Measurements from ENCODE around the gene OPCML.

OPCML gene

GRCh38 chr11:132519241-132519815 is 1013.0 kb downstream of the OPCML start:
- DNase-seq: no peak

- no peak for DNase-seq
Observed at GRCh38 chr11:132504501-132505041, 1027.7 kb downstream of the OPCML start.

DNA sequence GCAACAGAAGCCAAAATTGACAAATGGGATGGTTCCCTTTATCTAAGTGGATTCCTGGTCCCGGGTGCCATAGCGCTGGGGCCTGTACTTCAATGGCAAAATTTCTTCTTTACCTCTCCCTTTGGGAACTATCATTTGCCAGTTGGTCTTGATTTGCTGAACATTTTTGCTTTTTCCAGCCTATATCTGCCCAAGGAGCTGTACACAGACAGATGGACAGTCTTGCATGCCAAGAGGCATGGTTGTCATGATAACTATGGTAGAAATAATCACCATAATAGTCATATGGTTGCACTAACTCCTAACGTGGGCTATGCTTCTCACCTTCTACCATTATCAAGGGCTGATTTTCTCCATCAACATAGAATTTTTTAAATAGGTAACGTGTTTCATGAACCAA is 1030.9 kb downstream of the OPCML start:
- no peak for DNase-seq

DNA sequence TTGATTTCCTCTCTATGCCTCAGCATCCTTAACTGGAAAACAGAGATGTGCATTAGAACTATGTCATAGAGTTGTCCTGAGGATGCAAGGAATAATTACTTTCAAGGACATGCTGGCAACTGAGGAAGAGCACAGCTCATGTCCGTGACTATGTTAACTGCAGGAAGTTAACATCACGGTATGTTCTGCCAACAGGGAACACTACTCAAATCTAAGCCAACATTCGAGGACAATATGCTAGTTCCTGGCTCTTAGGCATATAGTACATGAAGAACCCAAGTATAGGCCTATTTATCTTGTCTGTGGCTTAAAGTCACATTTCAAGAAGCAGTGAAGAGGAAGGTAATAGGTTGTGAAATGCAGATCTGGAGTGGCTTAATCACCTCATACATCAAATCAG is 1032.6 kb downstream of the OPCML start:
- no peak for DNase-seq

- no peak for DNase-seq
Observed at GRCh38 chr11:132496341-132496740, 1036.0 kb downstream of the OPCML start.

- DNase-seq: no peak
Observed at GRCh38 chr11:132493801-132494200, 1038.5 kb downstream of the OPCML start.

DNA sequence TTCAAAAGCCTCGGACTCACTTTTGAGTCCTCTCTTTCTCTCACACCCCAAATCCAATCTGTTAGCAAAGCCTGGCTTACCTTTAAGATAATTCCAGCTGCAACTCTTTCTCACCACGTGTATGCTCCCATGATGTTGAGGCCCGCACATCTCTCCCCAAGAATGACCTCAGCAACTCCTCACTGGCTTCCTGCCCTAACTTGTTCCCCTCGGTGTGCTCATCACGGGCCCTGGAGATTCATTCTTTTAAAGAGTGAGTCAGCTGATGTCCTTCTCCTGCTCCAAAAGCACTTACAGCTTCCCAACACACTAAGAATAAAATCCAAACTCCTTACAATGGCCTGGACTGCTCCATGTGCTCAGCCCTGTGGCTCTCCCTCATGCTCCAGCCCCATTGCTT is 1041.3 kb downstream of the OPCML start:
- no peak for DNase-seq

DNA sequence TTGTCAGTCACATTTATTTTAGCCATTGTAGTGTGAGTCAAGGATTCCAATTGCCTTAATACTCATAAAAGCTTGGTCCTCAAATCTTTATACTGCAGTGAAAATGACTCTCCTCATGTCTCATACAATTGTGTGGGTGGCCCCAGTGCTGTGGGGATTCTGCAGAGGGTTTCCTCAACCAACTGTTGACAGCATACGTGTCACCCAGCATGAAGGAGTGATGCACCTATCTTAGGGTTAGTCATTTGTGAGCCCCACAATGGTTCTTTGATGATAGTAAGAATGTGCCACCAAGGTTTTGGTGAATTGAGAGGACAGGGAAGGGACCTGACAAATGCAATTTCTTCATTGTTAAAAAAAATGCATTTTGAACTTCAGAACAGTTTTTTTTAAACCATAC is 1046.2 kb downstream of the OPCML start:
- DNase-seq: no peak

GRCh38 chr11:132475026-132475425 is 1057.3 kb downstream of the OPCML start:
- DNase-seq: no peak

DNA sequence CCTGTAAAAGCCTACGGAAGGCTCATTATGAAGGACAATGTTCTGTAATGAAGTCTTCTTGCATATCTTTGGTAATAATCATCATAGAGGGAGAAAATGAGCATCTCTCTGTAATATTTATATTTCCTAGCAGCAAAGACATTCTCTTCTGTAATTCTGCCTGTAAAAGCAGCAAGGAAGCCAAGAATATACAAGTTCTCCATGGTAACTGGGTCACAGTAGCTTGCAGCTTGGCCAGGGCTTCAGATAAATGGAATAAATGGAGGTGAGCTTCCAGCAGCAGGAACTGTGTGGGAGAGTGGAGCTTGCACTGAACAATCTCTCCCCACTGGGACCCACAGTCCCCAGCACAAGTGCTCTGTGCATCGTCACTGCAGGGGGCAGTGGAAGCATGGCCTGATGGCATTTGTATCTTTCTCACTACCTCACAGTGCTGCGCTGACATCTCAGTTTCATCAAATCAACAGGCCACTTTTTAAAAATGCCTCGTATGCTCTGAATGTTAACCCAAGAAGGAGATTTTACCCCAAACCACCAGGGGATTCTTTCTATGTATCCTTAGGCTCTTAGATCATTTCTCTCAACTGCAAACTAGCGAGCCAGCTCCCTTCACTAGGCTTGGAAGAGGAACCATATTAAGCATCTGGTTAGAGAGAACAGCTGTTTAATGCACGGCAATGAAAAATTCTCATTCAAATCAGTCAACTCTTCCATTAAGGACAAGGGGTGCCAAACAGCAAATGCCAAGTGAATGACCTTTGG is 1059.7 kb downstream of the OPCML start:
- no peak for DNase-seq

- no peak for DNase-seq
Observed at GRCh38 chr11:132471466-132471865, 1060.8 kb downstream of the OPCML start.

DNA sequence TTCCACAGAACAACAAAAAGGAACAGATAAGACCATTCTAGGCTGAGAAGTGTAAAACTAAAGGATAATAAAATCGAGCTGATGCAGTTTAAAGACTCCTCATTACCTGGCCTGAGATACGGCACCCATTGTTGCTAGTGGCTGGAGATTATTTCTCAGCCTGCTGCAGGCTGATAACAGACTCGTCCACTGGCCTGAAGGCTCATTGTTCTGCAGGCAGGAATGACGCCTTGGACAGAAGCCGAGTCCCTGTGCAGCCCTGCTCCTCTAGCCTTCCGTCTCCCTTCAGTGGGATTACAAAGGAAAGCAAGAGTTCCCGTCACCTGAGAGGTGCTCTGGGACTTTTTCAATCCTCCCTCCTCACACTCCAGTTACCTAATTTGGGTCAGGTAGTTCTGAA is 1065.3 kb downstream of the OPCML start:
- no peak for DNase-seq

DNA sequence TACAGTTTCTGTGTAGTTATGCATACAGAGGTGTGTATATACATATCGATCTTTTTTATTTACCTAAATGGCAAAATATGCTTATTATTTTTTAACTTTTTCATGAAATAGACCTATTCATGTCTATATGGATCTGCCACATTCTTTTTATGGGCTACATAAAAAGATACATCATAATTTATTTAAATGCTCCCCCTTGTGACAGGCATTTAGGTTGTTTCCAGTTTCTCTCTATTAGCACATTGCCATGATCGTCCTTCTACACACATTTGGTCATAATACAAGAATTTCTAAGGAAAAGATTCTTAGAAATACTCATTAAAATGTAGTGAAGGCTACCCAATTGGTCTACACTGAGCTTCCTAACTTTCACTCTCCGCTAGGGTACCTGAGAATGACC is 1067.4 kb downstream of the OPCML start:
- DNase-seq: no peak

- DNase-seq: no peak
Observed at GRCh38 chr11:132464003-132464342, 1068.3 kb downstream of the OPCML start.

- DNase-seq: no peak
Observed at GRCh38 chr11:132463295-132464002, 1068.9 kb downstream of the OPCML start.

- DNase-seq: no peak
Observed at GRCh38 chr11:132459736-132460135, 1072.6 kb downstream of the OPCML start.

DNA sequence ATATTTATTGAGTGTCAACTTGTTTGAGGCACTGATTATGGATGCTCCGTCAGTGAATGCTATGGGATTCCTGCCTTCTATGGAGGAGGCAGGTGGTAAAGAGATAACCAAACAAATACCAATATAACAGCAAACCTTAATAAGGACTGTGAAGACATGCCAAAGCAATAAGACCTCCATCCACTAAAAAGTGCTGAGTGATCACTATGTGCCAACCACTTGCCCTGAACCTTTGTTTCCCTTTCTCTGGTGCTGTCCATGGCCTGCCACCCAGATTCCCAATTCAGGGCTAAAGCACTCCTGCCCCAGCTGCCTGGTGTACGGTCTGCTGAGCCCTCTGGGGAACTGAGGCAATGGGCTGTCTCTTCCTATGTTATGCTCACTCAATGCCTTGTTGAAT is 1074.9 kb downstream of the OPCML start:
- DNase-seq: no peak

DNA sequence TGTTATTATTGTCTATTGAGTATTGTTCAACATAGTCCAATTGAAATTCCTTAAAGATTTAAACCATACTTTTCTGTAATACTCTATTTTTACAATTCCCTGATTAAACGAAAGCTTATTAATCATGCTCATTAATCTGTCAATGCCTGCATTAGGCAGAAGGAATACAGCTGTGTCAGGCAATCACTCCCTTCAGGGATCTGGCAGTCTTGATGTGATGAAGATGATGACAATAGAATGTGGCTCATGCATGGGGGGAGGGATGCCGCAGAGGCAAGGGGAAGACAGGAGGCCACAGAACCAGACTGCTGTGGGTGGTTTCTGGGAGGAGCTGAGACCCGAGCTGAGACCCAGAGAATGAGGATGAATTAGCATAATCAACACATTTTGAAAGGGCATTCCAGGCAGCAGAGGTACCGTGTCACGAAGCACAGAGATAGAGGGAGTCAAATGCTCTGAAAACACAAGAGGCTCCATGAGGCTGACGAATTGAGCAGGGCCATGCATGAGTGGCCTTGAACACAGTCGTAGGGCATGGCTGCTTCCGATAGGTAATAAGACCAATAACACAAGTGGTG is 1075.5 kb downstream of the OPCML start:
- no peak for DNase-seq

DNA sequence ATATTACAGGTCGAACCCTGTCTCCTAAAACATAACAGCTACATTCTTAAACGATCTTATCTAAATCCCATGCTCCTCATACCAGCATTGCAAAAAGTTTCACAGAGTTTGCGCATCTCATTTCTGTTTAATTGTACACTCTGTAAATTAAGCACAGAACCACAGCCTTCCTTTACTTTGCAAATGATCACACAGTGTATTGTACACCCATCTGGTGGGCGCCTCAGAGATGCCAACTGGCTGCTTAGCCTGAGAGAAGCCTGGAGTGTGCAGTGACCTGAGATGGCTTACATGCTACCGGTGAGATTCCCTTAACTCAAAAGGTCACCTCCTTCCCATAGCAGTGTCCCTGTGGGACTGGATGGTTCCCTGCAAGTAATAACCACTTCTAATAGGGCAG is 1077.3 kb downstream of the OPCML start:
- no peak for DNase-seq

DNA sequence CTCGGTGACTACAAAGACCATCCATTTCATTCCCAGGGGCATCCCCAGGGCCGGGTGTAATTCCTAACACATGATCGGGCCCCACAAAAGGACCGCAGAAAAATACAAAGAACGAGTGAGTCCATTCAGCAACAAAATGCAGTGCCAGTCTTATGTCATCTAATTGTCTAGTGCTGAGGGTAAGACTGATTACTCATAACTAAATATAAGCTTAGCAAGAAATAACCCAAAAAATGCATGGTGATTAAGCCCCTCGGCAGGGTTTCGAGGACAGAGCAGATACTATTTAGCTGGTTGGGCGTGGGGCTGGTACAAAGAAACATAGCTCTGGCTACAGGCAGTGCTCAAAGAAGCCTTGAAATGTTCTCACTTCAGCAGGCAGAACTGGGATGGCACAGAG is 1078.9 kb downstream of the OPCML start:
- DNase-seq: no peak

DNA sequence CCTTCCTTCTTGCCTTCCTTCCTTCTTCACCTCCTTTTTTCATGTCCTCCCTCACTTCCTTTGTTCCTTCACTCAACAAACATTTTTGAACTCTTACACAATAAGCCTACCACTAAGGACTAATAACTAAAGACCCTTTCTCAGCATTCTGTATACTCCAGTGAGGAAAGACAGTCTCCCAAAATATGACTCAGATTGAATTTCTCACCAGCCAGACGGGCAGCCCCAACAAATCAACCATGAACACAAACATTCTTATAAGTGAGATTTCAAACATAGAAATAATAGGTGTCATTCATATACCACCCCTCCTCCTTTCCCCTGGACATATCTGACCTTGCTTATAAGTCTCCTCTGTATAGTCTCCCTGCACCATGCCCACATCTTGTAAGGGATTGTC is 1079.7 kb downstream of the OPCML start:
- DNase-seq: no peak

DNA sequence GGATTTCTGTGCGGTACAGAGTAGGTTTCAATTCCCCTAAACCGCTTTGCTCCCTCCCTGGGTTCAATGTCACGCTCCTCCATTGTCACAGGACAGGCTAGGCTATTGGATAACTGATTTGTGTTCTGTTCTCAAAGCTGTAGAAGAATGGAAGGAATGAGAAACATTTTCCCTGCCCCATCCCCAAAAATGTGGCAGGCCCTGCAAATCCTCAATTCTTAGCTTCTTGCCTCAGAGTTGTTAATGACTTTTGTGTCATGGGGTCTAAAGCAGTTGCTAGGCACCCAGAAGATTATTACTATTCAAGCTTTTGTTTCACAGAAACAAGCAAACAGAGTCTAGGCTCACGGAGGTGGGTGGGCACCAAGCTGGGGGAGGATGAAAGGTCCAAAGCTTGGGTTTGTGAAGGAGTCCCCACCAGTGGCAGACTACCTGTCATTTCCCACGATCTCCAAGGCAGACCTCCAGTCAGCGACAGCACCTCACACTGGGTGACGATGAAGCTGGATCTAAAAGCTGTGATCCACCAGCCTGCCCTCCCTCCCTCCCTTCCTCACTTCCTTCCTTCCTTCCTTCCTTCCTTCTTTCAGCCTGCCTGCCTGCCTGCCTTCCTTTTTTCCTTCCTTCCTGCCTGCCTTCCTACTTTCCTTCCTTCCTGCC is 1080.2 kb downstream of the OPCML start:
- no peak for DNase-seq

DNA sequence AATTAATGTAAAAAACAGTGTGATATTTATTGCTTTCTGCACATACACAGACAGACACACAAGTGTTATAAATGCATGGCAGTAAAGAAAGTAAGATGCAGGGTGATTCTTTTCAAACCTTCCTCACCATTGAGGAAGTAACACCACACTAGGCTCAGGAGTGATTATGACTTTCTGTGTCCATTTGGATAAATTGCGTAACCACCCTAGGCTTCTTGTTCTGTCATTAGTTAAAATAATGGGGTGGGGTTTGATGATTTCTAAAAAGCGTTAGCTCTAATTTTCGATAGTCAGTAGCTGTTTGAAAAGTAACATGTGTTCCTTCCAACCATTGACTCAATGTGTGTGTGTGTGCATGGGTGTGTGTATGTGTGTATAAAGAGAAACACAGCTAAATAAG is 1081.7 kb downstream of the OPCML start:
- DNase-seq: no peak
